Stimulated activated CD4-positive, alpha-beta T cell treated with anti-CD3 and anti-CD28 coated beads, Interleukin-15, amount 100 ng/mL, for 48 hours (primary cell): ENCODE data around the gene SELENOI.

Source experiments
- DNase-seq, 2 donors: peaks; one replicate each; pipeline ENCODE4 v3.0.0-alpha.2; 2020; ENCODE audit warnings: low read depth in 2 of 2

Gene SELENOI

GRCh38 chr2:26410764-26411243 lies 64.9 kb downstream of the SELENOI start:
- DNase-seq: no peak

- no peak for DNase-seq
Measured at GRCh38 chr2:26411419-26411818, 65.5 kb downstream of the SELENOI start.

DNA sequence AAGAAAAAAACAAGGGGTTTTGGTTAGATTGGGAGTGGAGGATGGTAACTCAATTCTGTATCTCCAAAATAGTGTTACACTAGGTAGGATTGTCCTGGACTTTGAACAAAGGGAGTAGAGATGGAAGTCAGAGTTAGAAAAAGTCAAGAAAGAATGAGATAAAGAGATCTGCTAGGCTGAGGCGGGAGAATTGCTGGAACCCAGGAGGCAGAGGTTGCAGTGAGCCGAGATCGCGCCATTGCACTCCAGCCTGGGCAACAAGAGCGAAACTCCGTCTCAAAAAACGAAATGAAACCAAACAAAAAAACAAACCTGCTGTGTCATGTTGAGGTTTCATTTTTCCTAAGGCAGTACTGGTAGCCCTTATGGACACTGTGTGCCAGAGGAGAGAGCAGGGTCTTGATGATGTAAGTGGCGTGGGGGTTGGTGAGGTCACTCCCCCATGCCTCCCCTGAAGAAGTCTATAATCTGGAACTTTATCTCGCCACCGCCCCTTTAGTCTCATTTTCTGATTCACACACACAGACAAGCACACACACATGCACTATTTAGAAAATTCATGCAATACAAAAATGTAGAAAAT lies 66.2 kb downstream of the SELENOI start:
- no peak for DNase-seq

DNA sequence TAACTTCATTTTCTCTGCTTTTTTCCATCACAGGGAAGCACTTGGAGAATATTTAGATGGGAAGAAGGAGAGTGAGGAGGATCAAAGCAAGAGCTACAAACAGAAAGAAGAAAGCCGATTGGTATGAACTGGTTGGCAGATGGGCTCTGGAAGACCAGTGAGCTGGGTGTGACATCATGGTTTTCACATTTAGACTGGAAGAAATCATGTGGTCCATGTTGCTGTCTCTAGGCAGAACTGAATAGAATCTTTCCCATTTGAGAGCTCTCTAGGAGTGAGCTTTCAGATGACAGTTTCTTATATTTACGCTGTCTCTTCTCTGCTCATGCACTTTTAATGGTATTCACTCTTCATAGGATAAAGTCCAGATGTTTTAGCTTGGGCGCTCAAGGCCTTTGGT lies 68.4 kb downstream of the SELENOI start:
- DNase-seq: no peak

DNA sequence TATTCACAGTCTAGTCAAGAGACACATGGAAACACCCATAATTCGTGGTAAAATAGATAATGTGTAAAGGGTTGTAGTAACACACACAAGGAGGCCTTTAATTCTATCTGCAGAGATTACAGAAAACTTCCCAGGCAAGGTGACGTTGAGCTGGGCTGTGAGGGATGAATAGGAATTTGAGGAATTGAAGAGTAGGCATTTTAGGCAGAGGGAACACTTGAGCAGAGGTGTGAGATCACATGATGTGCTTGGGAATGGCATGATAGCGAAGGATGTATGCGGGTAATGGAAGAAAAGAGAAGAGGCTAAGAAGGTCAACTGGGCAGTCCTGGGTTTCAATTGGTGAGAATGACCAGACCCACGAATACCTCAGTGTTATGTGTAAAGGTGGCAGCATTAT lies 76.0 kb downstream of the SELENOI start:
- DNase-seq: no peak

GRCh38 chr2:26422947-26423629 lies 77.1 kb downstream of the SELENOI start:
- DNase-seq: no peak

GRCh38 chr2:26423750-26424149 lies 77.8 kb downstream of the SELENOI start:
- no peak for DNase-seq

GRCh38 chr2:26424221-26424620 lies 78.3 kb downstream of the SELENOI start:
- no peak for DNase-seq

GRCh38 chr2:26428846-26429245 lies 82.9 kb downstream of the SELENOI start:
- DNase-seq: no peak

GRCh38 chr2:26429779-26430578 lies 84.0 kb downstream of the SELENOI start:
- DNase-seq: no peak

DNA sequence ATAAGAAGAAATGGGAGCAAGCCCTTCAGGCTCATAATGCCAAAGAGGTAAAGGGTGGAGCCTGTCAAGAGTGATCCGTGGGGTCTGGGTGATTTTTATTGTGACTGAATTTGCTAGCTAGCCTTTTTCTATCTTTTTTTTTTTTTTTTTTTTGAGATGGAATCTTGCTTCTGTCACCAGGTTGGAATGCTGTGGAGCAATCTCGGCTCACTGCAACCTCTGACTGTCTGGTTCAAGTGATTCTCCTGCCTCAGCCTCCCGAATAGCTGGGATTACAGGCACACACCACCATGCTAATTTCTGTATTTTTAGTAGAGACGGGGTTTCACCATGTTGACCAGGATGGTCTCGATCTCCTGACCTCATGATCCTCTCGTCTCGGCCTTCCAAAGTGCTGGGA lies 84.9 kb downstream of the SELENOI start:
- no peak for DNase-seq

DNA sequence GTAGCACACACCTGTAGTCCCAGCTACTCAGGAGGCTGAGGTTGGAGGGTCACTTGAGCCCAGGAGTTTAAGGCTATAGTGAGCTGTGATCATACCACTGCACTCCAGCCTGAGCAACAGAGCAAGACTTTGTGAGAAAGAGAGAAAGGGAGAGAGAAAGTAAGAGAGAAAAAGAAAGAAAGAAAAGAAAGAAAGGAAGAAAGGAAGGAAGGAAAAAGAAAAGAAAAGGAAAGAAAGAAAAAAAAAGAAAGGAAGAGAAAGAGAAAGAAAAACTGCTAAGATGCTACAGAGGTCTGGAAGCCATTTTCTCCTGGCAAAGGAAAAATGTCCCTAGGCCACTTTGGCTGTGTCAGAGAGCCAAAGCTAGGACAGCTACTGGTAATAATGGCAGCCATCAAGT lies 86.4 kb downstream of the SELENOI start:
- DNase-seq: no peak

DNA sequence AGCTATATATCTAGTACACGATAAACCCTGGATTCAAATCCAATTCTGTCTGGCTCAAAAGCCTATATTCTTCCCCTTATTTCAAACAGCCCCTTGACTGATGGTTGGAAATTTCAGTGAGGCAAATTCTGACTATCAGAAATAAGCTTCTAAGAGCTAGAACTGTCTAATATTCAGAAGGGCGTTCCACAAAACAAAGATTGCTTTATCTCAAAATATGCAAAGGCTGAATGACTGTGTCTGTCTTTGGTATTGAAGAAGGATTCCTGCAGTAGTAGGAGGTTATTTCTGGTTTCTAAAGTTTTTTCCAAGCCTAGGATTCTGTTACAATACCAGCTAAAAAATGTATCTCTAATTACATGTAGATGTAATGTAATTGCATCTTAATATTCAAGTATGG lies 86.9 kb downstream of the SELENOI start:
- no peak for DNase-seq

DNA sequence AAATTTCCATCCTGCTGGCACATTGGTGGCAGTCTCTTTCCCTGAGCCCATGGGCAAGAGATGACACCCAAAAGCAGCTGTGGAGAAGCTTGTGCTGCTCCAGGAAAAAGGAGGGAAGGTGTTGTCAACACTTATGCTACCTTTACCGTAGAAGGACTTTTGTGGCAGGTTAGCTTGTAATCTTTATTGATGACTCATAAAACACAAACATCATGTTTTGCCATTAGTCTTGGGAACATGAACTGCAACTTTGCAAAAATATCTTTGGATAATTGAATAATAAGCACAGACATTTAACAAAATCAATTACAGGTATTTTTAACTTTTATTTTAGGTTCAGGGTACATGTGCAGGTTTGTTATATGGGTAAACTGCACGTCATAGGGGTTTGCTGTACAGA lies 89.2 kb downstream of the SELENOI start:
- no peak for DNase-seq

- no peak for DNase-seq
Measured at GRCh38 chr2:26438526-26438925, 92.6 kb downstream of the SELENOI start.

- no peak for DNase-seq
Measured at GRCh38 chr2:26438926-26439325, 93.0 kb downstream of the SELENOI start.

DNA sequence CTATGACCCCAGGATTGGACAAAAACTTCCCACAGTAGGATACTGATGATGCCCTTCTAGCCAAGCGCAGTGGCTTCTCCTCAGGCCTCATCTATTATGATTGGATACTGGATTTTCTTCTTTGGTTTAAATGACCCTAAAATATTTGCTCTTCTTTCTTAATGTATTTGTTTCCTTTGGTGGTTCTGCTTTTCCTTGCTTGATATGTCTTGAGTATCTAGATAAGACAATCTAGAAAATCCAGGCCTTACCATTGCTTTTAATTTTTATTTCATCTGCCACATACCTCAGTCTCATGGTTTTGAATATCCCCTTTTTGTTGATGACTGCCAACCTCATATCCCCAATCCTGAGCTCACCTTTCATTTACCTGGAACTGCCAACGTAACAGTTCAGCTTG lies 96.4 kb downstream of the SELENOI start:
- no peak for DNase-seq

DNA sequence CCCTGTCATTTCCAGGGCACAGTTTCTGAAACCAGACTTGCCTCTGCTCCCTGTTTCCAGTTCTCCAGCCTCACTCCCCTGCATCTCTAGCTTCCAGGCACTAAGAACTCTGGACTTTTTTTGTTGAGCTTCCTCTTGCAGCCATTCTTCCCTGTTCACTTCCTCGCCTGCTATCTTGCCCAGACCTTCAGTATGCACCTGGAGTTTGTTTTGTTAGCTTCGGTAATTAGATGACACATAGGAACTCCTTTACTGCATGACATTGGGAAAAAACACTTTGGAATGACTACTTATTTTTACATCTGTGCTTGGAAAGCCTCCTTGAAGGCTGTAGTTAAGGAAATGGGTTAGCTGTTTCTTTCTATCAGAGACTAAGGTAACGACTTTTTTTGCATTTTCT lies 96.8 kb downstream of the SELENOI start:
- DNase-seq: no peak

GRCh38 chr2:26444236-26444635 lies 98.3 kb downstream of the SELENOI start:
- DNase-seq: no peak
